Stimulated activated CD4-positive, alpha-beta T cell treated with anti-CD3 and anti-CD28 coated beads, Interleukin-4, amount 100 ng/mL, for 4 hours (primary cell): ENCODE measurements around the gene DCAF17.
"Not testable (repeated sequence)": the region's sequence is repeated elsewhere in the genome, so short reads cannot be mapped to it uniquely, and the experiment has no call there.

Source experiments
- DNase-seq, 2 experiments: peaks; one replicate each; pipeline ENCODE4 v3.0.0-alpha.2; 2020

Gene DCAF17

GRCh38 chr2:171411214-171411613 is 22.8 kb upstream of the DCAF17 start:
- no peak for DNase-seq

GRCh38 chr2:171411791-171412483 is 22.1 kb upstream of the DCAF17 start:
- DNase-seq, result no peak

- DNase-seq, result no peak
These were observed 21.4 kb upstream of the DCAF17 start for GRCh38 chr2:171412571-171413175.

- DNase-seq, result not testable (repeated sequence)
These were observed 19.4 kb upstream of the DCAF17 start for GRCh38 chr2:171414645-171415044.

GRCh38 chr2:171416009-171416926 is 17.8 kb upstream of the DCAF17 start:
- DNase-seq, result peak; percentile 72 to 83

GRCh38 chr2:171419333-171419732 is 14.7 kb upstream of the DCAF17 start:
- DNase-seq, result no peak

- DNase-seq, result no peak
These were observed 13.1 kb upstream of the DCAF17 start for GRCh38 chr2:171420728-171421563.

- DNase-seq, result not testable (repeated sequence)
These were observed 11.1 kb upstream of the DCAF17 start for GRCh38 chr2:171422710-171423495.

GRCh38 chr2:171430516-171431410 is 3.3 kb upstream of the DCAF17 start:
- no peak for DNase-seq

- DNase-seq, result no peak
These were observed 2.3 kb upstream of the DCAF17 start for GRCh38 chr2:171431677-171432167.

GRCh38 chr2:171432206-171432968 is 1.6 kb upstream of the DCAF17 start:
- DNase-seq, result no peak

- DNase-seq, result peak; percentile 40 to 49
These were observed 860 bp upstream of the DCAF17 start for GRCh38 chr2:171432969-171433762.

- DNase-seq, result no peak
These were observed 338 bp upstream of the DCAF17 start, which contains the start of gene METTL8 for GRCh38 chr2:171433763-171434012. TSS of gene METTL8 (minus strand) at chr2:171433990. CDS start at chr2:171392185, 41,805 bp downstream.

- no peak for DNase-seq
These were observed 2.3 kb downstream of the DCAF17 start for GRCh38 chr2:171436307-171436706.

GRCh38 chr2:171441470-171441869 is 7.4 kb downstream of the DCAF17 start:
- DNase-seq, result no peak

- no peak for DNase-seq
These were observed 13.6 kb downstream of the DCAF17 start for GRCh38 chr2:171447675-171448074.

- no peak for DNase-seq
These were observed 17.0 kb downstream of the DCAF17 start for GRCh38 chr2:171451074-171451473.

- no peak for DNase-seq
These were observed 18.7 kb downstream of the DCAF17 start for GRCh38 chr2:171452773-171453172.

GRCh38 chr2:171459498-171459897 is 25.5 kb downstream of the DCAF17 start:
- no peak for DNase-seq
